Skeletal muscle tissue (tissue), 4 donors: ENCODE results near the gene DMPK. TPM values are rescaled to one million over a fixed set of nuclear protein-coding genes. Genes with fewer than 3 reads are reported as not detected.
"Not testable (repeated sequence)": the region's sequence is repeated elsewhere in the genome, so short reads cannot be mapped to it uniquely, and the experiment has no call there.

Experiments used
- H3K27ac ChIP-seq: one replicate; pipeline ENCODE4 v1.7.0; 2013; ENCODE audit warnings: mild to moderate bottlenecking, low read depth, low read length, inconsistent platforms
- H3K27me3 ChIP-seq, 3 donors: one replicate each; pipeline ENCODE4 v1.7.0; 2013; ENCODE audit warnings: low read length in 3 of 3; ENCODE audit not compliant: control insufficient read depth in 3 of 3, insufficient read depth in 3 of 3
- H3K36me3 ChIP-seq, 3 donors: one replicate each; pipeline ENCODE4 v1.7.0; 2013; ENCODE audit warnings: low read length in 3 of 3; ENCODE audit not compliant: control insufficient read depth in 3 of 3, insufficient read depth in 3 of 3
- H3K4me1 ChIP-seq, 3 donors: one replicate each; pipeline ENCODE4 v1.7.0; 2013; ENCODE audit warnings: low read length in 3 of 3, mild to moderate bottlenecking in 3 of 3; ENCODE audit not compliant: control insufficient read depth in 3 of 3, insufficient read depth in 3 of 3
- H3K4me3 ChIP-seq, 3 donors: one replicate each; pipeline ENCODE4 v1.7.0; 2013; ENCODE audit warnings: low read length in 3 of 3
- H3K9ac ChIP-seq, 3 donors: one replicate each; pipeline ENCODE4 v1.7.0; 2013; ENCODE audit warnings: low read length in 3 of 3, mild to moderate bottlenecking in 3 of 3, moderate library complexity in 2 of 3, low read depth in 1 of 3
- H3K9me3 ChIP-seq, 3 donors: one replicate each; pipeline ENCODE4 v1.7.0; 2013; ENCODE audit warnings: low read length in 3 of 3; ENCODE audit not compliant: control insufficient read depth in 3 of 3
- total RNA-seq: library from RNA; depleted of rRNA; stranded (reverse); fragments of >200 nt; gene quantifications from one replicate; pipeline ENCODE4 v1.2.3, GENCODE V29; 2014
- donor health status: Osteomylitis.

DMPK gene
- total RNA-seq, 1 donor from 2014 or later: 160 TPM

DNA sequence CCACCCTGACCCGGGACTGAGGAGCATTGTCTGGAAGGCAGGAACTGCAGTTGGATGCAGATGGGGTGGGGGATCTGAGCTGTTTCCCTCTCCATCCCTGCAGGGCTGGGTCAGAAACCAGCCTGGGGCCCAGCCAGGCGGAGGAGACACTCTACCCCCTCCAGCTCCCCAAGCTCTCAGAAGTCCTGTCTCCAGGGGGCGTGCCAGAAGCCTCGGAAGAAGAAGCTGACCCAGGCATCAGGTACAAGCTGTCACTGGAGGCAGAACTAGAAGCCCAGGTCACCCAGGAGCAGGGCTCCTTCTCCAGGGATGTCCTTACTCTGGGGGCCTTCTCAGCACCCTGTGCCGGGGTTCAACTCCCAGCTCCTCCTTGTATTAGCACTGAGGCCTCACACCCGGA is 28.7 kb downstream of the DMPK start:
- H3K27me3 ChIP-seq: no peaks in the 10 kb centered on the region
- H3K9ac ChIP-seq: no peak overlapping the region
- H3K4me1 ChIP-seq: no peaks in the 10 kb centered on the region
- no peak overlapping the region for H3K27ac ChIP-seq
- H3K9me3 ChIP-seq: no peaks in the 10 kb centered on the region
- no peaks in the 10 kb centered on the region for H3K36me3 ChIP-seq
- no peak overlapping the region for H3K4me3 ChIP-seq

DNA sequence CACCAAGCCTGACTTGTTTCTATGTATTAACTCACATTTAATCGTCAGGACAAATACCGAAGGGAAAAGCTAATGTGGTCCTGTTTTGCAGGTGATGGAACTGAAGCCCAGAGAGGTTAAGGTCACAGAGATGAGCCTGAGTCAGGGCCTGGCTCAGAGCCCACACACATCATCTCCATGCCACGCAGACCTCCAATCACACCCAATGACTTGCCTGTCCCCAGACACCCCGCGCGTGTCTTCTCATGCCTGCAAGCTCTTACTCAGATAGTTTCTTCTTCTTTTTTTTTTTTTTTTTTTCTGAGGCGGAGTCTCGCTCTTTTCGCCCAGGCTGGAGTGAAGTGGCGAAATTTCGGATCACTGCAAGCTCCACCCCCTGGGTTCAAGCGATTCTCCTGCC is 29.7 kb downstream of the DMPK start:
- Histone ChIP-seq H3K36me3 (no peaks in the 10 kb centered on the region), H3K4me3 (no peak overlapping the region), H3K9ac (no peak overlapping the region), H3K27ac (no peak overlapping the region), H3K4me1 (no peaks in the 10 kb centered on the region), H3K9me3 (no peaks in the 10 kb centered on the region), H3K27me3 (no peaks in the 10 kb centered on the region)

DNA sequence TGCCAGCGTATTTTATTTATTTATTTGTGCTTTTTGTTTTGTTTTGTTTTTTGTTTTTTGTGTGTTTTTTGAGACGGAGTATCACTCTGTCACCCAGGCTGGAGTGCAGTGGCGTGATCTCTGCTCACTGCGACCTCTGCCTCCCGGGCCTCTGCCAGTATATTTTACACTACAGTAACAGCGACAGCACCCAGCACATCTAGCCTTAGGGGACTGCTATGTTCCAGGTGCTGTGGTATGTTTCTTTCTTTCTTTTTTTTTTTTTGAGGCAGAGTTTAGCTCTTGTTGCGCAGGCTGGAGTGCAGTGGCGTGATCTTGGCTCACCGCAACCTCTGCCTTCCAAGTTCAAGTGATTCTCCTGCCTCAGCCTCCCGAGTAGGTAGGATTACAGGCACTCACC is 30.8 kb downstream of the DMPK start:
- H3K4me3 ChIP-seq, H3K9me3 ChIP-seq, H3K9ac ChIP-seq, H3K27ac ChIP-seq, H3K36me3 ChIP-seq, H3K4me1 ChIP-seq, H3K27me3 ChIP-seq: not testable (repeated sequence)

DNA sequence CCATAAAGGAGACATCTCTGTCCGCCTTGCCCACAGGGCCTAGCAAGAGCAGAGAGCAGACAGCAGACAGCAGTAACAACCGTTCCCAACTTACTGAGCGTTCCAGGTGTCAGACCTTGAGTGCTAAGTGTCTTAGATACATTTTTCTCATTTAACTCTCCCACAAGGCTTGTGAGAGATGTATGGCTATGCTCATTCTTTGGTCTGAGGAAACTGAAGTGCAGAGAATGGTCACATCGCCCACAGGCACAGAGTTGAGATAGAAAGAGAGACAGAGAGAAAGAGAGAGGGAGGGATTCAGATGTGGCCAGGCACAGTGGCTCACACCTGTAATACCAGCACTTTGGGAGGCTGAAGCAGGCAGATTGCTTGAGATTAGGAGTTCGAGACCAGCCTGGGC is 34.8 kb downstream of the DMPK start:
- Histone ChIP-seq H3K27me3 (no peaks in the 10 kb centered on the region), H3K36me3 (no peaks in the 10 kb centered on the region), H3K4me1 (no peaks in the 10 kb centered on the region), H3K9me3 (no peaks in the 10 kb centered on the region), H3K27ac (no peak overlapping the region), H3K9ac (no peak overlapping the region), H3K4me3 (no peak overlapping the region)

DNA sequence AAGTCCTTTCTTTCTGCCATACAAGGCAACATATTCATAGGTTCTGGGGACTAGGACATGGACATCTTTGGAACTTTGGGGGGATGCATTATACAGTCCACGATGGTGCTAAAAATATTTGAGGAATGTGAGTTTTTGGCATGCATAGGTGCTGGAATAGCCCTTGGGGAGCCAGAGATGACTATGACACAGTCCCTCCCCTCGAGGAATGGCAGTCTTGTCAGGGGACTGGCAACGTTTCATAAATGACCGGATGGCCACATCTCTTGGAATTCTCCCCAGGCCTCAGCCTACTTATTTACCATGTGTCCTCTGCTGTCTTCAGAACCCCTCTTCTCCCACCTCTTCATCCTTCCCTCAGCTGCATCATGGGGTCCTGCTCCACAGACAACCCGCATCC is 35.4 kb downstream of the DMPK start:
- no peaks in the 10 kb centered on the region for H3K9me3 ChIP-seq

DNA sequence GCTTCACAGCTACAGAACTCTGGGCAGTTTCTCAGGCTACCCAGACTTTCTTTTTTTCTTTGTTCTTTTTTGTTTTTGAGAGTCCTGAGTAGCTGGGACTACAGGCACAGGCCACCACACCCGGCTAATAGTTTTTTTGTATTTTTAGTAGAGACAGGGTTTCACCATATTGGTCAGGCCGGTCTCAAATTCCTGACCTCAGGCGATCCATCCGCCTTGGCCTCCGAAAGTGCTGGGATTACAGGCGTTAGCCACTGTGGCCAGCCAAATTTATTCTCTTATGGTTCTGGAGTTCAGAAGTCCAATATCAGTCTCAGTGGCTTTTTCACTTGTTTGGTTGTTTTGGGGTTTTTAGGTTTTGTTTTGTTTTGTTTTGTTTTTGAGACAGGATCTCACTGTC is 36.7 kb downstream of the DMPK start:
- H3K9ac ChIP-seq: no peak overlapping the region
- no peak overlapping the region for H3K27ac ChIP-seq
- H3K4me1 ChIP-seq: no peaks in the 10 kb centered on the region
- H3K9me3 ChIP-seq: no peaks in the 10 kb centered on the region
- H3K4me3 ChIP-seq: no peak overlapping the region
- no peaks in the 10 kb centered on the region for H3K27me3 ChIP-seq
- no peaks in the 10 kb centered on the region for H3K36me3 ChIP-seq

More for the DNA sequence above, 35.4 kb downstream of the DMPK start:
- Histone ChIP-seq H3K36me3 (no peaks in the 10 kb centered on the region), H3K4me3 (no peak overlapping the region), H3K4me1 (no peaks in the 10 kb centered on the region), H3K27ac (no peak overlapping the region), H3K9ac (no peak overlapping the region), H3K27me3 (no peaks in the 10 kb centered on the region)

DNA sequence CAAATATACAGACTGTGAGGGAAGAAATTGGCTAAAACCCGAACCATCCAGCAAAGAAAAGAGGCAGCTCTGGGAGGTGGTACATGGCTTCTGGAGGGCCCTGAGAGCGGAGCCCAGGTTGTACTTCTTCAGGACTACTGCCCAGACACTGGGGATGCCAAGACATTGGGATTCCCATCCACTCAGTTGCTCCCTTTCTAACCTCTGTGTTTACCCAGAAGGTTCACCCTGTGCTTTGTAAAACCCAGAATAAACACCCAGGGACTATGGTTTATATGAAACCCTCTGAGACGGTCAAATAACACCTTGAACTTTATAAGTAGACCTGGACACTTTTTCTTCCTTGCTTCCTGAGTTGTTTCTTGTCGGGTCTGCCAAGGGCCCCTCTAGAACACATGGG is 39.3 kb downstream of the DMPK start:
- no peak overlapping the region for H3K27ac ChIP-seq
- H3K27me3 ChIP-seq: no peaks in the 10 kb centered on the region
- H3K9me3 ChIP-seq: no peaks in the 10 kb centered on the region
- no peak overlapping the region for H3K9ac ChIP-seq
- H3K4me3 ChIP-seq: no peak overlapping the region
- H3K4me1 ChIP-seq: no peaks in the 10 kb centered on the region
- no peaks in the 10 kb centered on the region for H3K36me3 ChIP-seq

DNA sequence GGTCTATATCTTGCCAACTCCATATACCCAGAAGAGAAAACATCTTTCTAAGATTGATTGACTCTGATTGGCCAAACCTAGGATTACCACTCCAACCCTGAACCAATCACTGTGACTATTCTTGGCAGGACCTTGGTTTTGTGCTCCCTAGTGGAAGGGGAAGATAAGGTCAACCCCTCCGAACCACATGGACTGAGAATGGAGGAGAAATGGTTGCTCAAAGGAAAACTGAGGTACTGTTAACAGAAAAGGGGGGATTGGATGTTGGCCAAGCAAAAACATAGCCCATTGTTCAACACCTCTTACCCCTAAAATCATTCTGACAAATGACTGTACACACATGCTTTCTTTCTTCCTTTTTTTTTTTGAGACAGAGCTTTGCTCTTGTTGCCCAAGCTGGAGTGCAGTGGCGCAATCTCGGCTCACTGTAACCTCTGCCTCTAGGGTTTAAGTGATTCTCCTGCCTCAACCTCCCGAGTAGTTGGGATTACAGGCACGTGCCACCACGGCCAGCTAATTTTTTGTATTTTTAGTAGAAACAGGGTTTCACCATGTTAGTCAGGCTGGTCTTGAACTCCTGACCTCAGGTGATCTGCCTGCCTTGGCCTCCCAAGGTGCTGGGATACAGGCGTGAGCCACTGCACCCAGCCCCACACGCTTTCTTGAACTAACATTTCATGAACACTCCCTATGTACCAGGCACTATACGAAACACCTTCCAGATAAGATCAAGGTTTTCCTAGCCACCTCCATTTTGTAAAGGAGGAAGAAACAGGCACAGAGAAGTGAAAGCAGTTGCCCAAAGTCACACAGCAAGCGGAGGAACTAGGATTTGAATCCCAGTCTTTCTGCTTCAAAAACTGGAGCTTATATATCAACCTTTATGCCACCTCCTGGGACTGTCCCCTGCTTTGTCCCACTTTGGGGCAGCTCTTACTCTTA is 42.5 kb downstream of the DMPK start:
- Histone ChIP-seq H3K9me3 (no peaks in the 10 kb centered on the region), H3K9ac (no peak overlapping the region), H3K36me3 (no peaks in the 10 kb centered on the region), H3K27ac (no peak overlapping the region), H3K4me3 (no peak overlapping the region), H3K4me1 (no peaks in the 10 kb centered on the region), H3K27me3 (no peaks in the 10 kb centered on the region)

DNA sequence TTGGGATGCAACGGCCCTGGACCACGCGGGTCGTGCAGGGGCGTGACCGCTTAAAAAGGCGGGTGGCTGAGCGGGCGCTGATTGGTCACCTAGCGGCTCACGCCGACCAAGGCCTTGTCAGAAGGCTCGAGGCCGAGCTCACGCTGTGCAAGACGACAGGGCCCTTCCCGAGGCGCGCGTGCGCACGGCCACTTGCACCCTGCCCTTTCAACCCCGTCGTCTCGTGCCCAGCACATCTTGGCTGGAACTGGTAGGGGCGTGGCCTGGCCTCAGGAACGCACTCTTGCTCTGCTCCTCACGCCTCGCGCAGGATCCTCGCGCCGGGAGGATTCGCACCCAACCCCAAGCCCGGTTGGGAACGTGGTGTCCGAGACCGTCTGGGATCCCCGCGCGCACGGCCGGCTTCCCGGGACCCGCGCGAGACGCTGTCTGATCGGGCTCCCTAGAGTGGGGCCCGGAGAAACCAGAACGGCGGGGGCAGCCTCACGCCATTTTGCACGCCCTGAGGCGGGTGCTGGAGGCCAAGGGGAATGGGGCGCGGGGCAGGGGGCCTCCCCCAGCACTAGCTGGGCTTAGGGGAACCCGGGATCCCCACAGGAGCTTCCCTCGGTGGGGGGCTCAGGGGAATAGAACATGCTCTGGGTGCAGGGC is 49.0 kb downstream of the DMPK start, which contains the start of gene MEIOSIN:
MEIOSIN (plus strand) TSS at position 280 of the 651 bp plus-strand sequence. CDS start 1,938 bp downstream, outside the sequence.
- Histone ChIP-seq H3K4me1 (peaks cover 11 to 13% (median 13%) of the 10 kb centered on the region in 3 donors), H3K27me3 (no peaks in the 10 kb centered on the region), H3K27ac (no peak within 1 kb of the TSS), H3K9me3 (no peaks in the 10 kb centered on the region), H3K9ac (no peak within 1 kb of the TSS), H3K36me3 (no peaks in the 10 kb centered on the region), H3K4me3 (no peak within 1 kb of the TSS)
